Mammary epithelial cell (primary cell): Measurements from ENCODE around the gene FGF21.

Experiments used
- EZH2 ChIP-seq: IDR thresholded peaks from 2 replicates; pipeline ENCODE4 v1.6.1; 2012; ENCODE audit warnings: low read length, inconsistent platforms, borderline replicate concordance
- TF ChIP-seq, protein P1 (sequence below), 2 donors: IDR thresholded peaks in 1 of 2; conservative IDR thresholded peaks in 1 of 2; 2 replicates each; pipeline ENCODE4 v1.5.1; 2011 to 2012; ENCODE audit warnings: inconsistent platforms in 2 of 2, low read length in 2 of 2, mild to moderate bottlenecking in 2 of 2, control low read depth in 1 of 2, low read depth in 1 of 2; ENCODE audit not compliant: insufficient read depth in 1 of 2; ENCODE audit errors: extremely low read depth in 1 of 2

DNA sequence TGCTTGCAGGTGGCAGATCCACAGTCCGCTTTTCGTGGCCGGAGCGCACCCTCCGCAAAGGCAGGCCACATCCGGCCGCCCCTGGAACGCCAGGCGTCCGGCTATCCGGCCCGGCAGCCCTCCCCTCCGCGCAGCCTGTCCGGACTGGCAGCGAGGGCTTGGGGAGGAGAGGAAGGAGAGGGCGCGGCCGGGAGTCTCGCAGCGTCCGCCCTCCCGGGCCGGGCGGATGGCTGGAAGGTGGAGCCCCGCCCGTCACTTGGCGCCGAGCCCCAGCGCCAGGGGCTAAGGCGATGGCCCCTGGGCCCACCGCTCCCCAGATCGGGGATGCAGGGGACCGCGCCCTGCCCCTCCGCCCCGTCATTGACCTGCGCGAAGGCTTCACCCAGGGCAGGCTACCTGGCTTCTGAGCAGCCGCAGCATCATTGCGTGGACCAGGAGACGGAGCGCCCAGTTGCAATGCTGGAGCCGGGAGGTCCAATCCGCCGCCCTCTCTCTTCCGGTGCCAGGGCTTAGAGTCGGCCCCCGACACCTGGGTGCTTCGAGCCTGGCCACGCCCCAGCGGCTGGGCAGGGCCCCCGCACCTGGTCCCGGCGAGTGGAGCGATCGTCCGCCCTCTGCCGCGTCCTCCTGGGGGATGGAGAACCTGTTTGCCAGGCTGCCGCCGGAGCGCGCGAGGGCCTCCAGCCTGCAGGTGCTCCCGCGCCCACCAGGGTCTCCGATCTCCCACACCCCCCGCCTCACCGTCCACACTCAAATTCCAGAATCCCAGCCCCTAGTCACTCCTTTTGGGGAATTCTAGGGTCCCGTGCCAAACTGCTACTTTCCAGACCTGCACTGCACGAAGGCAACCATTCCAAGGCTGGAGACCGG, 2.6 kb upstream of the FGF21 start, which contains the start of gene FUT1:
- TF ChIP-seq, protein P1, sequence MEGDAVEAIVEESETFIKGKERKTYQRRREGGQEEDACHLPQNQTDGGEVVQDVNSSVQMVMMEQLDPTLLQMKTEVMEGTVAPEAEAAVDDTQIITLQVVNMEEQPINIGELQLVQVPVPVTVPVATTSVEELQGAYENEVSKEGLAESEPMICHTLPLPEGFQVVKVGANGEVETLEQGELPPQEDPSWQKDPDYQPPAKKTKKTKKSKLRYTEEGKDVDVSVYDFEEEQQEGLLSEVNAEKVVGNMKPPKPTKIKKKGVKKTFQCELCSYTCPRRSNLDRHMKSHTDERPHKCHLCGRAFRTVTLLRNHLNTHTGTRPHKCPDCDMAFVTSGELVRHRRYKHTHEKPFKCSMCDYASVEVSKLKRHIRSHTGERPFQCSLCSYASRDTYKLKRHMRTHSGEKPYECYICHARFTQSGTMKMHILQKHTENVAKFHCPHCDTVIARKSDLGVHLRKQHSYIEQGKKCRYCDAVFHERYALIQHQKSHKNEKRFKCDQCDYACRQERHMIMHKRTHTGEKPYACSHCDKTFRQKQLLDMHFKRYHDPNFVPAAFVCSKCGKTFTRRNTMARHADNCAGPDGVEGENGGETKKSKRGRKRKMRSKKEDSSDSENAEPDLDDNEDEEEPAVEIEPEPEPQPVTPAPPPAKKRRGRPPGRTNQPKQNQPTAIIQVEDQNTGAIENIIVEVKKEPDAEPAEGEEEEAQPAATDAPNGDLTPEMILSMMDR (conservative IDR thresholded peaks at IDR 0.05 in 1 of 2, IDR thresholded peaks at IDR 0.05 in 1 of 2; ENCODE audit: extremely low read depth in 1 of 2, insufficient read depth in 1 of 2, low read depth in 1 of 2, low read length in 2 of 2): peak in 1 of 2 donors; percentile 5
- no peak for TF ChIP-seq EZH2
